Smooth muscle cell of the brain vasculature (primary cell): ENCODE results near the gene IMPA2.
"Not testable (repeated sequence)": the region's sequence is repeated elsewhere in the genome, so short reads cannot be mapped to it uniquely, and the experiment has no call there.

Experiments
- DNase-seq: peaks from one replicate; pipeline ENCODE4 v3.0.0-alpha.2; 2012; ENCODE audit warnings: low read depth, low spot score

Gene IMPA2

GRCh38 chr18:11962597-11962996 is 18.7 kb upstream of the IMPA2 start:
- no peak for DNase-seq

DNA sequence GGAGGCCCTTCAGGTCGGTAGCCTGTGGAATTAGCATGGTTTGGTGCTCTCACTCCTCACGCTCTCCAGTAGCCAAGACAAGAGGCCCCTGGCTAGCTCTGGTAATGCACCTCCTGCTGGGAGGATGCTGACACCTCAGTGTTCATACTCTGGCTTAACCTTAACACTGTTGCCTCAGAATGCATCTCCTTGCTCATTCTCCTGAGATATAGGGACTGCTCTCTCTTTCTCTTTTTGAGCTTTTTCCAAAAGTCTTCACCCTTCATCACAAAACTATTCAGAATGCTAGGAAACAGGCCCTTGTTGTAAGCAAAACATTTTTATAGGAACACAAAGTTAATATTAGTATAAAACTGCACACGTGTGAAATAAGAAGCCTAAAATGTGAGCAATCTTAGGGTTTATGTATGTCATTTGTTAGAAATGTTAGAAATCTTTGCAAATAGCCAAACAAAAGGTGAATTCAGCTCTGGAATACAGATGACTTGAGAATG is 17.3 kb upstream of the IMPA2 start:
- no peak for DNase-seq

DNA sequence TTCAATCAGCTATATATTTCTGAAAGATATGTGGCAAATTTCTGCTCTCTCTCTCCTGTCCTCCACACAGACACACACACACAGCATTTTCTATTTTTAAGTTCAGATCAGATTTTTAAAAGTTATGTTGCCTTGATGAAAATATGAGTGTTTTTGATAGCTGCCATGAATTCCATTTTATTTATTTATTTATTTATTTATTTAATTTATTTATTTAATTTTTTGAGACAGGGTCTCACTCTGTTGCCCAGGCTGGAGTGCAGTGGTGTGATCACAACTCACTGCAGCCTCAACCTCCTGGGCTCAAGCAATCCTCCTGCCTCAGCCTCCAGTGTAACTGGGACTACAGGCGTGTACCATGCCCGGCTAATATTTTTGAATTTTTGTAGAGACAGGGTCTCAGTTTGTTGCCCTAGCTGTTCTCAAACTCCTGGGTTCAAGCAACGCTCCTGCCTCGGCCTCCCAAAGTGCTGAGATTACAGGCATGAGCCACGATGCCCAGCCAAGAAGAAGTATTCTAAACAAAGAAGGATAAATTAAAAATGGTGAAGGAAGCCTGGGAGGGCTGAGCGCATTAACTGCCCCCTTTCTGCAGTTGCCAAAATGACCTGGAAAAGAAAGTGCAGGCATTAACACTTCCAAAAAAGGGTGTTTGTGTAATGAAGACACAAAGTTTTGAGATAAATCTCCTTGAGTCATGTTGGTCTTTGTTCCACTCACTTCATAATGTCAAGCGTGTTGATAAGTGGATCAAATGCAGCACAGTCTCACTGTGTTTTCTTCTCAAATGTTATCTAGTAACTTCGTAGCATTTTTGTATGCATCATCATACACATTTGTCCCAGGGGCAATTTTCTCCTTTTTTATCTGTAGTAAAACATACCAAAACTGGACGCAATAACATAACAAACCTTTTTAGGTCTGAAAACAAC is 11.1 kb upstream of the IMPA2 start:
- DNase-seq: no peak

- DNase-seq: not testable (repeated sequence)
These were observed 10.5 kb upstream of the IMPA2 start for GRCh38 chr18:11970836-11971226.

DNA sequence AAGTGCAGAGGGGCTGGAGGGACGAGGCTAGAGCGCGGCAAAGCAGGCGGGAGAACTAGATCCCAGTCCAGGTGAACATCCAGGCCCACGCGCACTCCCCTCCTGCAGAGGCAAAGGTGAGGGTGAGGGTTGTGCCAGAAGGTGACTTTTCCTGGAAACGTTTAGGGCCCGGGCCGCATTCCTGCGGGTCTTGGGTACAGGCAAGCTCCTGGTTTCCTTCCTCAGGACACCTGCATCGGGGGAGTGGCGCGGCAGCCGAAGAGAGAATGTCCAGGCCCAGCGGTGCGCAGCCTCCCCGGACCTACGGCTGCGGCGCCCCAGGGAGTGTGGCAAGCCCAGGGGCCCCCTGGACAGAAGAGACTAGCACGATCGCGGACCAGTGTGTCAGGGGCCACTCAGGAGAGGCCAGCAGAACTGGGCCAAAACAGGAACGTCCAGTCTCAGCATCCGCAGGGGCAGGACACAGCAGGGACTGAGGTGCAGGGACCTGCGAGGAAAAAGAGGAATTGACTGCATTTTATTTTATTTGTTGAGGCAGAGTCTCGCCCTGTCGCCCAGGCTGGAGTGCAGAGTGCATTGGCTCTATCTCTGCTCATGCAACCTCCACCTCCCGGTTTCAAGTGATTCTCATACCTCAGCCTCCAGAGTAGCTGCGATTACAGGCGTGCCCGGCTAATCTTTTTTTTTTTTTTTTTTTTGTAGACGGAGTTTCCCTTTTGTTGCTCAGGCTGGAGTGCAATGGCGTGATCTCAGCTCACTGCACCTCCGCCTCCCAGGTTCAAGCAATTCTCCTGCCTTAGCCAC is 8.7 kb upstream of the IMPA2 start:
- DNase-seq: no peak

DNA sequence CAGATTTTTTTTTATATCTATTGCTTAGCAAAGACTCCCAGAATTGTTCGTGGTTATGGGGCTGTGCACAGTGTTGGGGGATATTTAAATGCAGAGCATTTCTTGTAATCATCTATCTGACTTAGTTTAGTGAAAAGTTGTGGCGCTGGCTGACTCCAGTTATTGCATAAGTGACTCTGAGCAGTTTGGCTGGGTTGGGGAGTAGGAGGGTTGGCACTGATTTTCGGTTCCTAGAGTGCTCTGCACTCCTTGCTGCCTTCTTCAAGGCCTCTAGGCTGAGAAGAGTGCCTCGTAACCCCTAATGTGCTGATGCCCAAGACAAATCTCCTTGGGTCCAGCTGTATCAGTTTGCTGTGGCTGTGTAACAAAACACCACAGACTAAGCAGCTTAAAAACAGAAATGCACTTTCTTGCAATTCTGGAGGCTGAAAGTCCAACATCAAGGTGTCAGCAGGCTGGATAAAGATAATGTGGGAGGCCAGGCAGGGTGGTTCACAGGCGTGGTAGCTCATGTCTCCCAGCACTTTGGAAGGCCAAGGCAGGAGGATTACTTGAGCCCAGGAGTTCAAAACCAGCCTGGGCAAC is 6.5 kb upstream of the IMPA2 start:
- DNase-seq: no peak

- DNase-seq: no peak
These were observed 5.6 kb upstream of the IMPA2 start for GRCh38 chr18:11975723-11976122.

DNA sequence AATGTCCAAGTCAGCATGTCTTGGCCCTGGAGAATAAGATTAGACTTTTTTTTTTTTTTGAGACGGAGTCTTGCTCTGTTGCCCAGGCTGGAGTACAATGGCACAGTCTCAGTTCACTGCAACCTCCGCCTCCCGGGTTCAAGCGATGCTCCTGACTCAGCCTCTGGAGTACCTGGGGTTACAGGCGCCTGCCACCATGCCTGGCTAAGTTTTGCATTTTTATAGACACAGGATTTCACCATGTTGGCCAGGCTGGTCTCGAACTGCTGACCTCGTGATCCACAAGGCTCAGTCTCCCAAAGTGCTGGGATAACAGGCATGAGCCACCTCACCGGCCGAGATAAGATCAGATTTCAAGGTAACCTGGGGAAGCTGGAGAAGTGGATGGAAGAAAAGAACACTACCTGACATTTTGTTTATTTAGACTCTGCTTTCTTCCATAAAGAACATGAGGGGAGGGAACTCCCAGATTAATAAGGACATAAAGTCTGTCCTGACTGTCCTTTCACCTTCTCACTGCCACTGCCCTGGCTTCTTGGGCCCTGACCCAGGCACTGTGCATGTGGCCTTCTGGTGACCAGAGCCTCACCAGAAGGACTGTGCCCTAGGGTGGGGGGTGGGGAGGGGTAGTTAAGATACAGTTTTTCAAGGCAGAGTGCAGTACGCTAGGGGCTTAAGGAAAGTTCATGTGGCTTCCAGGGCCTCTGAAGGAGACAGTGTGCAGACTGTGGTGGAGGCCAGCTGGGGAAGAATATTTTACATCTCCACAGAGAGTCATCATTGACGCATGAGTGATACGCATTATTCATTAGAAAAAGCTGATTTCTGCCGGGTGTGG is 4.8 kb upstream of the IMPA2 start:
- no peak for DNase-seq

GRCh38 chr18:11977153-11977466 is 4.2 kb upstream of the IMPA2 start:
- DNase-seq: no peak

- no peak for DNase-seq
These were observed 2.4 kb upstream of the IMPA2 start for GRCh38 chr18:11978956-11979355.

DNA sequence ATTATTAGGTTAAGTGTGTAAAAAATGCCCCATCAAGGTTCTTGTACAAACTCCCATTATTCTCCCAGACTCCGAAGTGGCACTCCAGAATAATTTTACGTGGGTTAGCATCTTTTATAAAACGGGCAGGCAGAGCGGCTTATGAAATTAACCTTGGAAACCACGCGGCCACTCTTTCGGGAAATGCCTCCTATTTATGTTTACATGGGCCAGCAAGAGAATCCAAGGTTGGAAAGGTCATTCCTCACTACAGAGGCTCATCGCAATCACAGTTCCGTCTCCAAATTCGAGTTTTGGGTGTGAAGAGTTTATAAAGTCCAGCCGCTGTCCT is 1.2 kb upstream of the IMPA2 start:
- no peak for DNase-seq

DNA sequence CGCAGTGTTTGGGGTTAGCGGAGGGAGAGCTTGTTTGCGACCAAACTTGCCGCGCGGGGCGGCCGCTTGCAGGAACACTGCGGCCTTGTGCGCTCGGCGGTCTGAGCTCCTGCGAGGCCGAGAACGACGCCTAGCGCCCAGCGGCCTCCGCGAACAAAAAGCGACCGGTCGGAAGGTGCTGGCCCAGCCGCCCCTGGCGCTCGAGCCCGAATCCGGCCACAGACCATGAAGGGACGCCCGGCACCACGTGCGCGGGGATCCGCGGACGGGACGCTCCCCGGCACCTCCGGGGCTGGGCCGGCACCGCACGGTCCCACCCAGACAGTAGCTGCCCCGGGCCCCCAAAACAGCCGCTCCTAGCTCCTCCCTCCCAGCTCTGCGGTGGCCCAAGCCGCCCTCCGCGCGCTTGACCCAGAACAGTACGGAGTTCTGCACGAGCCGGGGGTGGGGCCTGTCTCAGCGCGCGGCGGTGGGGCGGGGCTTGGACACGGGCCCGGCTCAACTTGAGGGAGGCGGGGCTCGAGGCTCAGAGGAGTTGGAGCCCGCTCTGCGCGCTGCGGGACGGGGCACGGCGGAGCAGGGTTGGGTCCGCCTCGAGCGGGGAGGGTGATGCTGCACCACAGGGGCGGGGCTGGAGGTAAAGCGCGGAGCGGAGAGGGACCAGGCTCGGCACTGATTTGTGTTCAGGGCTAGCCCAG is 664 bp upstream of the IMPA2 start:
- peak; percentile 91 for DNase-seq

DNA sequence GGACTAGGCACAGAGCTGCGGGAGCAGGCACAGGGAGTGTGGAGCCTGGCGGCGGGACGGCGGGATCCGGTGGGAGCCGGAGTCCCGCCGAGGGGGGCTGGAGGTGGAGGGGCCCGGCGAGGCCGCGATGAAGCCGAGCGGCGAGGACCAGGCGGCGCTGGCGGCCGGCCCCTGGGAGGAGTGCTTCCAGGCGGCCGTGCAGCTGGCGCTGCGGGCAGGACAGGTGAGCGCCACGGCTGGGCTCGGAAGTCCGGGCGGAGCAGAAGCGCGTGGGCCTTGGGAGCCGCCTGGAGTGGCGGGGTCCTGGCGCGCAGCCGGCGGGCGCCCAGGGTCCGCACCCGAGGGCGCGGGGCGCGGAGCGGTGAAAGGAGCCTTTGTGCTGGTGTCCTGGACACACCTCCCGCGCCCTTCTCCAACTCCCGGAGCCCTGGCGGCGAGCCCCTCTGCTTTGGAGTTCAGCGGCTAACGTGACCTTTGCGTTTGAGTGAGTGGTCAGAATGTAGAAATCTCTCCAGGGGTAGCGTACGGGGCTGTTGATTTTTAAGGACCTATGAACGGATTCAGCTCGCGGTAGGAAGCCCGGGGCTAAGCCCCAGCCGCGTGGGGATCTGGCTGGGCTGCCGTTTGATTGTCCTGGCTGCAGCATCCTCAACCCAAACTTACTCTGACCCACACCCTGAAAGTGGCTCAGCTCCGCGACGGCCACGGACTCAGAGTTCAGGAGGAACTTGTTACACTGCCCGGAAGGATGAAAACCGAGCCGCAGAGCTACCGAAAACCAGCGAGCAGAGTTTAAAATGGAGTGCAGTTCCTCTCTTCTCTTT is 448 bp downstream of the IMPA2 start:
- DNase-seq: no peak

GRCh38 chr18:11982981-11983380 is 1.7 kb downstream of the IMPA2 start:
- DNase-seq: no peak

- no peak for DNase-seq
These were observed 2.3 kb downstream of the IMPA2 start for GRCh38 chr18:11983592-11983991.

DNA sequence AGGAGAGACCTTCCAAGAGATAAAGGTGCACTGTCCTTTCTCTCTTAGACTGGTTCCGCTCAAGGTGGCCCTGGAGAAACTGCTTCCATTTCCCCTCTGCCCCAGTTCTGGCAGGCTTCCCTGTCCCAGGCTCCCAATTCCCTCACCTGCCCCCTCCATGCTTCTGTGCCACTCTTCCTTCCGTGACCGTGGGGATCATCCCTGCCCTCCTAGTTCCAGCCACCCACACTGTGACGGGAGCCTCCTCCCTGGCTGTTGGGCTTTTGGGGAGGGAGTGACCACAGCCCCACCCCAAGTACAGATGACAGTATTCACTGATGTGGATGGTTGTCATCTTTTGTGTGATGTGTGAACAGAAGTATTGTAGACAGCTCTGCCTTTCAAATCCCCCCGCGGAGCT is 2.8 kb downstream of the IMPA2 start:
- no peak for DNase-seq

DNA sequence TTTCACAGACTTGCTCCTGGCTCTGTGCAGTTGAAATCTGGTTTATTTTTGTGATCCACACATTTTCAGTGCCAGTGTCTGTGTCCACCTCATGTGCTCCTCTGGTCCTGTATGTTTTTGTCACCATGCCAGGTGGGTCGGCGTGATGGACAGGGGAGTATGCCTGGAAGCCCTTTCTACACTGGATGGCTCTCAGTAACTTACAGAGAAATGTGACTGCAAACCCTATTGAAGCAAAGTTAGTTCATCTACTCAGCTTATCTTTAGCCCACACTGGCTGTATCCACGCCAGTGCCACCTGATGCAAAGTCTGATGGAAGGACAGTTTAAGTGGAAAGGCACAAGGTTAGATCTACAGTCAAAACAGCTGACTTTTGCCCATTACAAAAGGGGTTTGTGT is 4.3 kb downstream of the IMPA2 start:
- no peak for DNase-seq

DNA sequence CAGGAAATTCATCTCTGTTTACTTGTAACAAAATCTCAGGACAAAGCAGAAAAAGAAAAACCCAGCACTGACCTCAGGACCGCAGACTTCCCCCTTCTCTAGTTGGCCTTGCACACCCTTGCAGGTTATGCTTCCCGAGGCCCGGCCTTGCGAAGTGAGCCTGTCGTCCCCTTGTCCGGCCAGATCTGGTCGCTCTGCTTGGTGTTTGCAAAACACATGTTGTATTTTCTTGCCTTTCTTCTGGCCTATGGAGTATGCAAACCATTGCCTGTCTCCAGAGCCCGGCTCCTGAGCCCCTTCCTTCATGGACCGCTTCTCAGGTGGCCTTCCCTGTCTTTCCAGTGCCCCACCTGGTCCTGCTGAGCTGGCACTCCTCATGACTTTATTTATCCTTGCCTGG is 4.8 kb downstream of the IMPA2 start:
- no peak for DNase-seq

DNA sequence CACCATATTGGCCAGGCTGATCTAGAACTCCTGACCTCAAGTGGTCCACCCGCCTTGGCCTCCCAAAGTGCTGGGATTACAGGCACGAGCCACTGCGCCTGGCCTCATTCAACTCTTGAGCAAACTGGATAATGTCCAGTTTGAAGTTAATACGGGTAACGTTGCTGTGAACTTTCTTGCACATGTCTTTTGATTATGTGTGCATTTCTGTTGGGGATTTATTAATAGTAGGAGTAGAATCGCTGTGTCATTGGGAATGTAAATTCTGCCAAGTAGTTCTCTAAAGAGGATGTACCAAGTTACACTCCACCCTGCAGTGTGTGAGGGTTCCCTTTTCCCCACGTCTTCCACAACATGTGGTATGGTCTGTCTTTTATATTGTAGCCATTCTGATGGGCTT is 6.2 kb downstream of the IMPA2 start:
- no peak for DNase-seq

DNA sequence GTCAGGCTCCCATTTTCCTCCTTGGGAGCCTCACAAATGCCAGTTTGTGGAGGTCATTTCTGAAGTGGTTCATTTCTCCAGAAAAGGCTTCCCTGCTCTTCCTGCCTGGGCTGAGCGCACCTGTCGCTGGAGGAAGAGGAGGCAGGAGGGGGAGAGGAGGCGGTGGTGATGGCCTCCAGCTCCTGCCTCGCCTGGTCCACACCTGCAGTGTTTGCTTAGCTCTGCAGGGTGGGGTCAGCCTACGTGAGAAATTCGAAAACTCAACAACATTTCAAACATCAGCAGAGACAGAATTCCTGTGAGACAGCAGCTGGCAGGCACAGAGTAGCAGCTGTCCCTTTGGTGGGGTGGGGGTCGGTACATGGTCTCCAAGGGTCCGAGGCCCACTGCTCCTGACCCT is 7.9 kb downstream of the IMPA2 start:
- DNase-seq: no peak
